GM04503 (cell line): ENCODE data around the gene PDCD6IP.
"Not testable (repeated sequence)": the region's sequence is repeated elsewhere in the genome, so short reads cannot be mapped to it uniquely, and the experiment has no call there.

Experiments
- DNase-seq: peaks from one replicate; pipeline ENCODE4 v3.0.0-alpha.2; 2012; ENCODE audit warnings: low read depth

The PDCD6IP gene

GRCh38 chr3:33792167-33792892, 6.1 kb upstream of the PDCD6IP start:
- DNase-seq = no peak

GRCh38 chr3:33795131-33795530, 3.3 kb upstream of the PDCD6IP start:
- DNase-seq = no peak

- no peak for DNase-seq
Measured at GRCh38 chr3:33795856-33796536, 2.4 kb upstream of the PDCD6IP start.

GRCh38 chr3:33798113-33798417, 365 bp upstream of the PDCD6IP start:
- DNase-seq = no peak

GRCh38 chr3:33799202-33799551, 747 bp downstream of the PDCD6IP start:
- DNase-seq = no peak

- DNase-seq = no peak
Measured at GRCh38 chr3:33803252-33803651, 4.8 kb downstream of the PDCD6IP start.

GRCh38 chr3:33803894-33804526, 5.6 kb downstream of the PDCD6IP start:
- no peak for DNase-seq

- DNase-seq = no peak
Measured at GRCh38 chr3:33807191-33807590, 8.8 kb downstream of the PDCD6IP start.

- no peak for DNase-seq
Measured at GRCh38 chr3:33808559-33808958, 10.1 kb downstream of the PDCD6IP start.

- no peak for DNase-seq
Measured at GRCh38 chr3:33810545-33810944, 12.1 kb downstream of the PDCD6IP start.

- DNase-seq = no peak
Measured at GRCh38 chr3:33821989-33822388, 23.6 kb downstream of the PDCD6IP start.

GRCh38 chr3:33823821-33824220, 25.4 kb downstream of the PDCD6IP start:
- no peak for DNase-seq

- DNase-seq = no peak
Measured at GRCh38 chr3:33825111-33825510, 26.7 kb downstream of the PDCD6IP start.

- DNase-seq = no peak
Measured at GRCh38 chr3:33826206-33826605, 27.8 kb downstream of the PDCD6IP start.

GRCh38 chr3:33826688-33827087, 28.3 kb downstream of the PDCD6IP start:
- peak; percentile 27 for DNase-seq

GRCh38 chr3:33829720-33830119, 31.3 kb downstream of the PDCD6IP start:
- DNase-seq = no peak

- peak; percentile 17 for DNase-seq
Measured at GRCh38 chr3:33831053-33831452, 32.6 kb downstream of the PDCD6IP start.

GRCh38 chr3:33833408-33834095, 35.1 kb downstream of the PDCD6IP start:
- DNase-seq = no peak

GRCh38 chr3:33834096-33834453, 35.6 kb downstream of the PDCD6IP start:
- no peak for DNase-seq

GRCh38 chr3:33837182-33837581, 38.8 kb downstream of the PDCD6IP start:
- not testable (repeated sequence) for DNase-seq

GRCh38 chr3:33839283-33839682, 40.9 kb downstream of the PDCD6IP start:
- DNase-seq = no peak

- no peak for DNase-seq
Measured at GRCh38 chr3:33840179-33840578, 41.7 kb downstream of the PDCD6IP start.
